NCI-H1092 treated with DMSO at 0.1 percent for 48 hours (cell line): Measurements from ENCODE around the gene C13orf42.

ENCODE experiments used
- DNase-seq: peaks from one replicate; lab custom pipeline; 2025; lab: John Stamatoyannopoulos, UW

The C13orf42 gene

DNA sequence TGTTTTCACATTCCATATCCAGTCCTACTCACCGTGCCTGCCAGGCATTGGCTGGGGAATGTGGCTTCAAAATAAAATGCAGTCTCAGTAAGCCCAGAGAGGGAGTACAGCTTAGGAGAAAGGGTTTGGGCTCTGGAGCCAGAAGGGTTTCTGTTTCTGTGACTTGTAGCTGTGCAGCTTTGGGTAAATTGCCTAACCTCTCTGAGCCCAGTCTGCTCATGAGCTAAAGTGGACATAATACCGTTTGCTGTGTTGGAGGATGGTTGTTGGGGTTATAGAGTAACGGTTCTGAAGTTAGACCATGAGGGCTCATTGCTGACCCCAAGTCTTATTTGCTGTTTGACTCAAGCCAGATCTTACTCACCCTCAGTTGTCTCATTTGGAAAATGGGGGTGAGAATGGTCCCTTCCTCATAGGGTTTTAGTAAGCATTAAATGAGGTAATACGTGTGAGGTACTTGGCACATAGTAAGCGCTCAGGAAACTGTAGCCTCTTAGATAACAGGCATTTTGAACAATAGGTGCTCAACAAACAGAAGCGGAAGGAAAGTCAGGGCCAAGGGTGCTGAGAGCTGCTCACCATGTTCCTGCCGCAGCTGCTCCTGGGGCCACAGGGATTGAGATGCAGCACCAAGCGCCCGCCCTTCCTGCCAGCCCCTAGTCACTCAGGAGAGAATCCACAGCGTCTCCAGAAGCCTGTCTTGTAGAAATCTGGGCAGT is 45.5 kb downstream of the C13orf42 start:
- no peak for DNase-seq

- no peak for DNase-seq
Observed at GRCh38 chr13:51064753-51065152, 46.3 kb downstream of the C13orf42 start.

GRCh38 chr13:51063909-51064308 is 47.2 kb downstream of the C13orf42 start:
- no peak for DNase-seq

GRCh38 chr13:51058461-51059167 is 52.5 kb downstream of the C13orf42 start:
- no peak for DNase-seq

DNA sequence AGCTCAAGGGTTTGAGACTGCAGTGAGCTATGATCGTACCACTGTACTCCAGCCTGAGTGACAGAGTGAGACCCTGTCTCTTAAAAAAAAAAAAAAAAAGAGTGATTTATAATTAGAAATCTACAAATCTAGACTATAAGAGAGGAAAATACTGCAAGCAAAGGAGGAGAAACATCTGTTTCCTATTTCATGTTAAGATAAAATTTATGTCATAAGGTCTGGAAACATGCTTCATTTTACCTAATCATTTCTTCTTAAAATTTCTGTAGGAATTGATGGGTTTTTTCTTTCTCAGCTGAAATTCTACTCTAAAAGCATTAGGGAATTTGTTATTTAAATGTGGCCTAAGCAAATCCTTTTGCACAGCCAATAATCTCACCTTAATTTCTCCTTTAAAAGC is 53.2 kb downstream of the C13orf42 start:
- no peak for DNase-seq

GRCh38 chr13:51057001-51057400 is 54.1 kb downstream of the C13orf42 start:
- no peak for DNase-seq

- DNase-seq: no peak
Observed at GRCh38 chr13:51052581-51052980, 58.5 kb downstream of the C13orf42 start.

GRCh38 chr13:51050021-51050830 is 60.8 kb downstream of the C13orf42 start:
- DNase-seq: no peak

GRCh38 chr13:51048616-51049015 is 62.5 kb downstream of the C13orf42 start:
- no peak for DNase-seq

DNA sequence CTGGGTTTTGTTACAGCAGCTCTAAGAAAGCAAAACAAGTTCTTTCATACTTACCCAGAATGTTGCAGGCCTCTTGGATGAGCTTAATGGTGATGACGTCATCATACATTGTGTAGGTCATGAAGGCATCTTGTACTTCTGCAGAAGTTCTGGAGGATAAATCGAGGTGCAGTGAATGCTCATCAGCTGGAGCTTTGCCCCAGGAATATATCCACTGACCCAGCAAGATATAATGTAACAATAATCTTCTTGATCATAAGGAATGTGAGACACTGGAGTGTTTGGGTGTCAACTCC is 63.0 kb downstream of the C13orf42 start:
- no peak for DNase-seq

DNA sequence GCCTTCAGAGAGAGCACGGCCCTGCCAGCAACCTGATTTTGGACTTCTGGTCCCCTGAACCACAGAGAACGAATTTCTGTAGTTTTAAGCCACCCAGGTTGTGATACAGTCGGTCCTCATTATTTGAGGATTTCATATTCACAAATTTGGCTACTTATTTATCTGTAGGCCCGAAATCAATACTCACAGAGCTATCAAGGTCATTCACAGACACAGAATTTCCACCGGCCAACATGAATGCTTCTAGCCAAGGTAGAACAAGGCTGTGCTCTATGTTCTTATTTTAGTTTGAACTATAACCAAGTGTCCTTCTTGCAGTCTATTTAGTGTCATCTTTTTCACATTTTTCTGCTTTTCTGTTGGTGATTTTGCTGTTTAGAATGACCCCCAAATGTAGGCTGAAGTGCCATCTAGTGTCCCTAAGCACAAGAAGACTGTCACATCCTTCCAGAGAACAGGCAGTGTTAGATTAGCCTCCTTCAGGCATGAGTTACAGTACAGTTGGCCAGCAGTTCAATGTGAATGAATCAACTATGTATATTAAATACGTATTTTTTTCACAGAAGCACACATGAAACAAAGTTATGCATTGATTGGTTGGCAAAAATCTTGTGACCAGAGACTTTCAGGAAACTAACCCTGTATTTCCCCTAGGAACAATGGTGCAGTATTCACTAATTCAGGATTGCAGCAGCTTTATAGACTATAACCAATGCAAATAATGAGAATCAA is 63.5 kb downstream of the C13orf42 start:
- DNase-seq: no peak

DNA sequence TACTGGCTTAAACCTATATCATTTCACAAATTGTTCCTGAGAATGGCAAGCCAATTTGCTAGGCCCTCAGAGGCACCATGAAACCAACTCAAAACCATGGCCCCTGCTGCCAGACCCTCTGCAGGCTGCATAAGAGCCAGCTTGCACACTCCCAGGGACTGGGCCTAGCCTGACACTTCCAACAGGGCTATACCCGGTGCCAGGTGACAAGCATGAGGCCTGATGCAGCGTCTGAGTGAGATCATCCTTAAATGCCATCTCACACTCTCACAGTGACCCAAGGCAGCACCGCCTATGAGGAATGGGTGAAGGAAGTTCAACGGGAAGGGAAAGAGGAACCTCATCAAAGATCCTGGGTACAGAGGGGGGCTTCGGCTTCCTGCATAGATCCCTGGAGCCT is 65.6 kb downstream of the C13orf42 start:
- DNase-seq: no peak

GRCh38 chr13:51044023-51044665 is 66.9 kb downstream of the C13orf42 start:
- DNase-seq: no peak

DNA sequence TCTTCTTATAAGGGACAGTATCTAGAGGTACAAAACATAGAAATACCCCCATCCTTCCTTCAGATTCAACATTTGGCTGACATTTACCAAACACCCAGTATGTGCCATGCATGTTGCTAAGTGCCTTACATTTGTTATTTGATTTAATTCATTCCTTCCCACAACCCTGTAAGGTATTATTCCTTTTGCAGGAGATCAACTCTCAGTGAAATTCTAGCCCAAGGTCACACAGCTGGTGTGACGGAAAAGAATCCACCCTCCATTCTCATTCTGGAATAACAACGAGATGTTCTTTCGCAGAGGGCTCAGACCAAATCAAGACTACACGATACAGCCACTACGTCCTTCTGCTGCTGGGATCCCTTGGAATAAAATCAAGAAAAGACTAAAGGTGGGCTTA is 67.8 kb downstream of the C13orf42 start:
- no peak for DNase-seq

DNA sequence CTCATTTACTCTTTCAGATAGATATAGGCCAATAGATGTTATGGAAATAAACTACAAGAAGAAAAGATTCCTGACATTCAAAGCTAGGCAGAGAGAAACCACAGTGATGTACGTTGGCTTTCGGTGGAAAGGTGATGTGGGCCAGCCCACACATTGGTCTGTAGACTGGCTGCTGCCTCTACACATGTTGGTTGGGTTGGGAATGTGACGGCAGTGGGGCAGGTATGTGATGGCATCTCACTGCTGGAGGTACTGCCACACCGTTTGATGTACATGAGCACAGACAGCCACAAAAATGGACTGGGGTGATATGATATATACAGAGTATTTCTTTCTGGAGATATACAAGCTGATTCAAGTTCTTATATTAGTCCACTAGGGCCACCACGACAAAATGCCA is 69.4 kb downstream of the C13orf42 start:
- no peak for DNase-seq

GRCh38 chr13:51041126-51041525 is 69.9 kb downstream of the C13orf42 start:
- peak; percentile 21 for DNase-seq

DNA sequence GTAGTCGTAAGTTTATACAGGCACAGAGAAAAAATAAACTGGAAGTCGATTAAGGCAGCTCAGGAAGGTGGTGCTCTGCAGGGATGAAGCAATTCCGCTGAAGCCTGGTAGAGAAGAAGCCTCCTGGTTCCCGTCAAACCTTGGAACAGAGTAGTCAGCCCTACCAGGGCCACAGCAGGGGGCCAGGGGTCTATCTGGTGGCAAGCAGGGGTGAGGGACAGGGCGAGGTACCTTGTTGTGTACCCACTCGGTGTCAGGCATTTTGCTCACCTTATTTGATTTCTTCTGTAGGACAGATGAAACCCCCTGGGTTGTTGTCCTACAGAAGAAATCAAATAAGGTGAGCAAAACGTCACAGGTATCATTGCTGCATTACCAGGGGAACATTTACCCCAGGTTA is 70.6 kb downstream of the C13orf42 start:
- DNase-seq: no peak

DNA sequence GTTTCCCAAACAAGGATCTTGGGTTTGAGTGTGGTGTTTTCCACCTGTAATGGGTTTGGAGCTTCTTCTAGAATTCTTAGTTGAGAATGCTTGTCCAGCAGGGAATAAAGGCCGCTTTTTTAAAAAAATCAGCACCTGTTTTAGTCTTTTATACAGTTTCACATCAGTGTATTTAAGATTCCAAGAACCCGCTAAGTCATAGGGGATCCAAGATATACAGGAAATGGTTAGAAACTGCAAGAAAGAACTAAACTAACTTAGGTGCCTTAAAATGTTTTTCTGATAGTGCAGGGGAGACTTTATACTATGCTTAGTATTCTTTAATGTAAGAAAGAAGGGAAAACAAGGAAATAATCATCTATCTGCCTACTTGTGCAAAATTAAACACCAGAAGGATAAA is 74.7 kb downstream of the C13orf42 start:
- DNase-seq: no peak

DNA sequence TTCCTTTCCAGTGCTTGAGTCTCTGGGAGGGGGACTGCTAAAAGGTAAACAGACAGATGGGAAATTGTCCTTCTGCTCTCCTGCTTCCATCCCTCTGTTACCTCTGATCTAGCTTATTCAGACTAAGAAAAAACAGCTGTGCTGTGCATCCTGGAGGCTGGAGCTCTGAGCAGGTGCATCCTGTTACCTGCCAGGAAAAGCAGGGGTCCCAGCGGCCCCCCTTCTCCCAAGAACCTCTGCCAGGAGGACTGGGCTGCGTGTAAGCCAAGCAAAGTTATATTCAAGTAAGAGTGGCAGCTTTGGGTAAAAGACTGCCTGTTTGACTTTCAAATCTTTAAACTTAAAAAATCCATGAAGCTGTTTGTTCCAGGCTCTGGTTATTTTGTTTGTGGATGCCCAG is 75.1 kb downstream of the C13orf42 start:
- DNase-seq: peak; percentile 47

DNA sequence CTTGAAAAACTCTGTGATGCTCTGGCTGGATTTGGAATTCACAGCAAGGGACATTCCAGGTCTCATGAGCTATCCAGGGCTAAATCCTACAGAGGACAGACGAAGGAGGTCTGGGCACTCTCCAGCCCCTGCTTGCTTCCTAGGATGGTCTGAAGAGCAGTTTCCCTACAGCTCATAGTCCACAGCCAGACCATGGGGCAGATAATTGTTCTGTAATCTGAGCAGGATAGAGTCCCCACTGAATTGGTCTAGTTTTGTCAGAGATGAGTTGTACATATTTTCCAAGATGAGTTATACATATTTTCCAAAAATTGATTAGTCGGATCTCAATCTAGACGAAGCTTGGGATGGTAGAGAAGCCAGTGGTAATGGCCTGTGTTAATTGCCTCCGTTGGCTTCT is 75.6 kb downstream of the C13orf42 start:
- DNase-seq: no peak

DNA sequence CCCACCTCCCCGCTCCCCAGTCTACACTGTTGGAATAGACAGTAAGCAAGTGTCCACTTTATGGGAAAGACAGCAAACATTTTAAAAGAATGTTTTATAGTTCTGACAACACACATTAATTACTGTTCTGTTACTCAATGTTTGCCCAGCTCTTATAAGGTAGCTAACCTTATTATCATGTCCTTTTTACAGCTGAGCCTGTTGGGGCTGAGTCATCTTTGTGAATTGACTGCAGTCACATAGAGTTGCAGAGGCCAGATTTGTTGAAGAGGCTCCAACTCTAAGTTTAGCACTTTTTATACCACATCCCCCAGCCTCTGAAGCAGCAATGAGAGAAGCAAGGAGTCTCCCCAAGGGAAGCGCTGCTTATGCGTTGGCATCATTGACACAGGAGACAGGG is 76.2 kb downstream of the C13orf42 start:
- DNase-seq: peak; percentile 28
